ENCODE results near the gene SRRM2.

Gene SRRM2

GRCh38 chr16:2790631-2791030 lies 38.2 kb downstream of the SRRM2 start:
- no peak for TF ChIP-seq CTCF (IDR thresholded peaks at IDR 0.05; ENCODE audit: insufficient read depth, low read depth, low read length, missing control alignments)
- no peak overlapping the region for H3K4me3 ChIP-seq (ENCODE audit: low read length)
- no peak for DNase-seq (ENCODE audit: low read depth)

- no peak overlapping the region for H3K4me3 ChIP-seq (ENCODE audit: low read length)
- DNase-seq (ENCODE audit: low read depth): no peak
- no peak for TF ChIP-seq CTCF (IDR thresholded peaks at IDR 0.05; ENCODE audit: insufficient read depth, low read depth, low read length, missing control alignments)
Observed at GRCh38 chr16:2791174-2791573, 38.7 kb downstream of the SRRM2 start.

- no peak overlapping the region for H3K4me3 ChIP-seq (ENCODE audit: low read length)
- no peak for TF ChIP-seq CTCF (IDR thresholded peaks at IDR 0.05; ENCODE audit: insufficient read depth, low read depth, low read length, missing control alignments)
- DNase-seq (ENCODE audit: low read depth): no peak
Observed at GRCh38 chr16:2792940-2793339, 40.5 kb downstream of the SRRM2 start.

- DNase-seq (ENCODE audit: low read depth): no peak
- no peak for TF ChIP-seq CTCF (IDR thresholded peaks at IDR 0.05; ENCODE audit: insufficient read depth, low read depth, low read length, missing control alignments)
- no peak overlapping the region for H3K4me3 ChIP-seq (ENCODE audit: low read length)
Observed at GRCh38 chr16:2795395-2796143, 43.1 kb downstream of the SRRM2 start.

- no peak for TF ChIP-seq CTCF (IDR thresholded peaks at IDR 0.05; ENCODE audit: insufficient read depth, low read depth, low read length, missing control alignments)
- DNase-seq (ENCODE audit: low read depth): no peak
- no peak overlapping the region for H3K4me3 ChIP-seq (ENCODE audit: low read length)
Observed at GRCh38 chr16:2798723-2799204, 46.3 kb downstream of the SRRM2 start.

- no peak for DNase-seq (ENCODE audit: low read depth)
- no peak for TF ChIP-seq CTCF (IDR thresholded peaks at IDR 0.05; ENCODE audit: insufficient read depth, low read depth, low read length, missing control alignments)
- no peak overlapping the region for H3K4me3 ChIP-seq (ENCODE audit: low read length)
Observed at GRCh38 chr16:2799205-2799858, 46.9 kb downstream of the SRRM2 start.

All from epithelial cell of esophagus (primary cell).